Measurements from ENCODE around the gene FOXR1.
"Not testable (repeated sequence)": the region's sequence is repeated elsewhere in the genome, so short reads cannot be mapped to it uniquely, and the experiment has no call there.

Gene FOXR1

DNA sequence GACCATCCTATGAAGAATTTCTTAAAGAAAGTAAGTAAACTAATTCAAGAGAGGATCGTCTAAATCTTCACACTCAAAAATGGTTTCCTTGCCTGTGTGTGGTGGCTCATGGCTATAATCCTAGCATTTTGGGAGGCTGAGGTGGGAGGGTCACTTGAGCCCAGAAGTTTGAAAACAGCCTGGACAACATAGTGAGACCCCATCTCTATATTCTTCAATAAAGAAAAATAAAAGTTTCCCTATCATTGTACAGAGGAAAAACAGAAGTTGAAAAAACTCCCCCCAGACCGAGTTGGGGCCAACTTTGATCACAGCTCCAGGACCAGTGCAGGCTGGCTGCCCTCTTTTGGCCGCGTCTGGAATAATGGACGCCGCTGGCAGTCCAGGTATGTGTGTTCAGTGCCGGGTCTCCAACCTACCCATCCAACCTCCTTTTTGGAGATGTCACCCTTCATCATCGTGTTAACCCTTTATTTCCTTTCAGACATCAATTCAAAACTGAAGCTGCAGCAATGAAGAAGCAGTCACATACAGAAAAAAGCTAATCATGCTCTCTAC, 43.6 kb downstream of the FOXR1 start:
- H3K27ac Mint-ChIP-seq, result peak overlapping the region; percentile 90
- no peak for DNase-seq
- H3K9me3 Mint-ChIP-seq, result no peaks in the 10 kb centered on the region
- peaks cover 45% of the 10 kb centered on the region for H3K4me1 Mint-ChIP-seq
- TF ChIP-seq, protein P1, sequence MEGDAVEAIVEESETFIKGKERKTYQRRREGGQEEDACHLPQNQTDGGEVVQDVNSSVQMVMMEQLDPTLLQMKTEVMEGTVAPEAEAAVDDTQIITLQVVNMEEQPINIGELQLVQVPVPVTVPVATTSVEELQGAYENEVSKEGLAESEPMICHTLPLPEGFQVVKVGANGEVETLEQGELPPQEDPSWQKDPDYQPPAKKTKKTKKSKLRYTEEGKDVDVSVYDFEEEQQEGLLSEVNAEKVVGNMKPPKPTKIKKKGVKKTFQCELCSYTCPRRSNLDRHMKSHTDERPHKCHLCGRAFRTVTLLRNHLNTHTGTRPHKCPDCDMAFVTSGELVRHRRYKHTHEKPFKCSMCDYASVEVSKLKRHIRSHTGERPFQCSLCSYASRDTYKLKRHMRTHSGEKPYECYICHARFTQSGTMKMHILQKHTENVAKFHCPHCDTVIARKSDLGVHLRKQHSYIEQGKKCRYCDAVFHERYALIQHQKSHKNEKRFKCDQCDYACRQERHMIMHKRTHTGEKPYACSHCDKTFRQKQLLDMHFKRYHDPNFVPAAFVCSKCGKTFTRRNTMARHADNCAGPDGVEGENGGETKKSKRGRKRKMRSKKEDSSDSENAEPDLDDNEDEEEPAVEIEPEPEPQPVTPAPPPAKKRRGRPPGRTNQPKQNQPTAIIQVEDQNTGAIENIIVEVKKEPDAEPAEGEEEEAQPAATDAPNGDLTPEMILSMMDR (IDR thresholded peaks at IDR 0.05), result no peak
- H3K36me3 Mint-ChIP-seq (ENCODE audit: low read depth), result peaks cover 55% of the 10 kb centered on the region
- H3K4me3 Mint-ChIP-seq, result no peak overlapping the region
- H3K27me3 Mint-ChIP-seq (ENCODE audit: low read depth, poor library complexity), result peaks cover 7% of the 10 kb centered on the region

DNA sequence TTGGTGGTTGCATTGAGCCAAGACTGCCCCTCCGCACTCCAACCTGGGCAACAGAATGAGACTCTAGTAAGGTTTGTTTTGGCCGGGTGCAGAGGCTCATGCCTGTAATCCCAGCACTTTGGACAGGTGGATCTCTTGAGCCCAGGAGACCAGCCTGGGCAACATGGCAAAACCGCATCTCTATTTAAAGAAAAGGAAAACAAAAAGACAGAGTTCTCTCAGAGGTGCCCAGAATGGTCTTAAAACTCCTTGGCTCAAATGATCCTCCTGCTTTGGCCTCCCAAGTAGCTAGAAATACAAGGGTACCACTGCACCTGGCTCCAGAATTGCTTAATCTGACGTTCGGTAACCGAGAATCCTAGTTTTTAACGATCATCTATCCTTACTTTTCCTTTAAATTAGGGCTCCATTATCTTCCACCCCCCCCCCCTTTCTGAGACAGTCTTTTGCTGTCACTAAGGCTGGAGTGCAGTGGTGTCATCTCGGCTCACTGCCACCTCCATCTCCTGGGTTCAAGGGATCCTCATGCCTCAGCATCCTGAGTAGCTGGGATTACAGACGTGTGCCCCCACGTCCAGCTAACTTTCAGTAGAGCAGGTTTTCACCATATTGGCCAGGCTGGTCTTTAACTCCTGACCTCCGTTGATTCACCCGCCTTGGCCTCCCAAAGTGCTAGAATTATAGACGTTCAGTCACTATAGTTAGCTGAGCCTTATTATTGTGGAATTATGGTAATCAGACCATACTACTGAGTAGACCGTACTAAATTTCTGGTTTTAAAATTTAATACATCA, 44.9 kb downstream of the FOXR1 start:
- peaks cover 50% of the 10 kb centered on the region for H3K4me1 Mint-ChIP-seq
- peaks cover 53% of the 10 kb centered on the region for H3K36me3 Mint-ChIP-seq (ENCODE audit: low read depth)
- H3K27me3 Mint-ChIP-seq (ENCODE audit: low read depth, poor library complexity), result peaks cover 7% of the 10 kb centered on the region
- peak overlapping the region; percentile 100 for H3K4me3 Mint-ChIP-seq
- H3K9me3 Mint-ChIP-seq, result no peaks in the 10 kb centered on the region
- no peak for DNase-seq
- TF ChIP-seq, protein P1 (IDR thresholded peaks at IDR 0.05), result no peak
- peak overlapping the region; percentile 75 for H3K27ac Mint-ChIP-seq

GRCh38 chr11:119017377-119017776, 45.8 kb downstream of the FOXR1 start:
- Mint-ChIP-seq H3K4me3 (peak overlapping the region; percentile 100), H3K27ac (peak overlapping the region; percentile 100)

GRCh38 chr11:119018074-119018938, 46.7 kb downstream of the FOXR1 start, which contains the start of the genes RPS25 and TRAPPC4:
TSS of gene RPS25 (minus strand) at chr11:119018343. CDS start at chr11:119018284, 59 bp downstream.
TSS of gene TRAPPC4 (plus strand) at chr11:119018766. CDS start at chr11:119018796, 30 bp downstream.
- peak; percentile 90 for DNase-seq
- H3K27me3 Mint-ChIP-seq (ENCODE audit: low read depth, poor library complexity), result peaks cover 7% of the 10 kb centered on the region
- peaks cover 55% of the 10 kb centered on the region for H3K4me1 Mint-ChIP-seq
- H3K36me3 Mint-ChIP-seq (ENCODE audit: low read depth), result peaks cover 52% of the 10 kb centered on the region
- peak within 1 kb of the TSS; percentile 100 for H3K27ac Mint-ChIP-seq
- peak within 1 kb of the TSS; percentile 100 for H3K4me3 Mint-ChIP-seq
- no peaks in the 10 kb centered on the region for H3K9me3 Mint-ChIP-seq
- TF ChIP-seq, protein P1 (IDR thresholded peaks at IDR 0.05), result no peak

More at GRCh38 chr11:119017377-119017776, 45.8 kb downstream of the FOXR1 start:
- not testable (repeated sequence) for DNase-seq; H3K27me3 Mint-ChIP-seq (ENCODE audit: low read depth, poor library complexity); H3K9me3 Mint-ChIP-seq
- Mint-ChIP-seq H3K4me1 (peaks cover 55% of the 10 kb centered on the region), H3K36me3 (ENCODE audit: low read depth) (peaks cover 58% of the 10 kb centered on the region)

DNA sequence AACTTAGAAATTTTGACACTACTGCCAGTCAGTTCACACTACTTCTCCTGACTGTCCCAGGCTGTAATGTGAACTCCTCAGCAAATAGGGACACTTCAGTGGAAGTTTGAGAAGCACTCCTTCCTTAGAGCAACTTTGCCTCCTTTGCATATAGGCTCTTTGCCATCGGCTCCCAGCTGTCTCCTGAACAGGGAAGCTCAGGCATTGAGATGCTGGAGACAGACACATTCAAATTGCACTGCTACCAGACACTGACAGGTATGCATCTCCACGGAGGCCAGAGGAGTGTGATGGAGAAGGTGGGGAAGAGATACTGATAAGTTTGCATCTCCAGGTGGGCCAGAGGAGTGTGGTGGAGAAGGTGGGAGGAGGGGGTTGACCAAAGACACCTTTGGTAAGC, 48.4 kb downstream of the FOXR1 start:
- TF ChIP-seq, protein P1 (IDR thresholded peaks at IDR 0.05), result no peak
- peak overlapping the region; percentile 100 for H3K4me3 Mint-ChIP-seq
- no peak for DNase-seq
- peaks cover 63% of the 10 kb centered on the region for H3K4me1 Mint-ChIP-seq
- H3K27ac Mint-ChIP-seq, result no peak overlapping the region
- H3K36me3 Mint-ChIP-seq (ENCODE audit: low read depth), result peaks cover 53% of the 10 kb centered on the region
- H3K9me3 Mint-ChIP-seq, result no peaks in the 10 kb centered on the region
- H3K27me3 Mint-ChIP-seq (ENCODE audit: low read depth, poor library complexity), result peaks cover 7% of the 10 kb centered on the region

GRCh38 chr11:119021631-119022030, 50.1 kb downstream of the FOXR1 start:
- no peaks in the 10 kb centered on the region for H3K9me3 Mint-ChIP-seq
- H3K4me1 Mint-ChIP-seq, result peaks cover 51% of the 10 kb centered on the region
- DNase-seq, result no peak
- peaks cover 7% of the 10 kb centered on the region for H3K27me3 Mint-ChIP-seq (ENCODE audit: low read depth, poor library complexity)
- peaks cover 46% of the 10 kb centered on the region for H3K36me3 Mint-ChIP-seq (ENCODE audit: low read depth)
- TF ChIP-seq, protein P1 (IDR thresholded peaks at IDR 0.05), result no peak
- H3K4me3 Mint-ChIP-seq, result peak overlapping the region; percentile 50
- no peak overlapping the region for H3K27ac Mint-ChIP-seq
